DND-41 (cell line): ENCODE results near the gene TRANK1.

ENCODE experiments used
- EZH2 ChIP-seq: IDR thresholded peaks from 3 replicates; pipeline ENCODE4 v1.6.1; 2012; ENCODE audit warnings: borderline replicate concordance, low read depth, mild to moderate bottlenecking, moderate library complexity, low read length, inconsistent platforms; ENCODE audit not compliant: severe bottlenecking
- TF ChIP-seq, protein P1 (sequence below): IDR thresholded peaks from 2 replicates; pipeline ENCODE4 v1.5.1; 2012; ENCODE audit warnings: borderline replicate concordance, low read length, moderate library complexity, mild to moderate bottlenecking; ENCODE audit not compliant: poor library complexity, severe bottlenecking; ENCODE audit errors: extremely low read depth

DNA sequence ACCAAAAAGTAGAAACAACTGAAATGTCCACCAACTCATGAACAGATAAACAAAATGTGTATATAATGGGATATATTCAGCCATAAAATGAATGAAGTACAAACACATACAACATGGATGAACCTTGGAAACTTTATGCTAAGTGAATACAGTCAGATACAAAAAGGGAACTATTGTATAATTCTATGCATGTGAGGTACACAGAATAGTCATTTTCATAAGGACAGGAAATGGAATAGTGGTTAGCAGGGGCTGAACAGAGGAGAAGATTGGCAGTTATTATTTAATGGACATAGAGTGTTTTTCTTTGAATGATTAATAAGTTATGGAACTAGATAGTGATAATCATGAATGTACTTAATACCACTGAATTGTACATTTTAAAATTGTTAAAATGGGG is 20.0 kb upstream of the TRANK1 start:
- TF ChIP-seq, protein P1, sequence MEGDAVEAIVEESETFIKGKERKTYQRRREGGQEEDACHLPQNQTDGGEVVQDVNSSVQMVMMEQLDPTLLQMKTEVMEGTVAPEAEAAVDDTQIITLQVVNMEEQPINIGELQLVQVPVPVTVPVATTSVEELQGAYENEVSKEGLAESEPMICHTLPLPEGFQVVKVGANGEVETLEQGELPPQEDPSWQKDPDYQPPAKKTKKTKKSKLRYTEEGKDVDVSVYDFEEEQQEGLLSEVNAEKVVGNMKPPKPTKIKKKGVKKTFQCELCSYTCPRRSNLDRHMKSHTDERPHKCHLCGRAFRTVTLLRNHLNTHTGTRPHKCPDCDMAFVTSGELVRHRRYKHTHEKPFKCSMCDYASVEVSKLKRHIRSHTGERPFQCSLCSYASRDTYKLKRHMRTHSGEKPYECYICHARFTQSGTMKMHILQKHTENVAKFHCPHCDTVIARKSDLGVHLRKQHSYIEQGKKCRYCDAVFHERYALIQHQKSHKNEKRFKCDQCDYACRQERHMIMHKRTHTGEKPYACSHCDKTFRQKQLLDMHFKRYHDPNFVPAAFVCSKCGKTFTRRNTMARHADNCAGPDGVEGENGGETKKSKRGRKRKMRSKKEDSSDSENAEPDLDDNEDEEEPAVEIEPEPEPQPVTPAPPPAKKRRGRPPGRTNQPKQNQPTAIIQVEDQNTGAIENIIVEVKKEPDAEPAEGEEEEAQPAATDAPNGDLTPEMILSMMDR, result no peak
- no peak for TF ChIP-seq EZH2
